WTC11 (cell line): ENCODE measurements around the gene FOXI1.

Experiments used
- CREB1 ChIP-seq: sonication (generic); formaldehyde crosslinking; IDR thresholded peaks from 2 replicates; pipeline ENCODE4 v1.8.0; 2023; ENCODE audit warnings: mild to moderate bottlenecking, missing genetic modification reagents
- CTCF ChIP-seq: fragments of 200-600 bp; IDR thresholded peaks from 2 replicates; pipeline ENCODE4 v1.8.0; 2022; ENCODE audit warnings: antibody characterized with exemption
- E2F1 ChIP-seq: sonication (generic); formaldehyde crosslinking; IDR thresholded peaks from 2 replicates; pipeline ENCODE4 v1.8.0; 2022; ENCODE audit warnings: mild to moderate bottlenecking, missing genetic modification reagents
- E2F4 ChIP-seq: sonication (generic); formaldehyde crosslinking; IDR thresholded peaks from 2 replicates; pipeline ENCODE4 v1.8.1; 2022; ENCODE audit warnings: low read depth, mild to moderate bottlenecking, moderate library complexity, missing genetic modification reagents, borderline replicate concordance
- ZNF671 ChIP-seq: fragments of 250-450 bp; sonication (Bioruptor Pico); IDR thresholded peaks from 2 replicates; pipeline ENCODE4 v1.8.0; 2021; ENCODE audit warnings: mild to moderate bottlenecking

GRCh38 chr5:170135796-170136490 is 30.2 kb downstream of the FOXI1 start:
- no peak for TF ChIP-seq E2F1 (CRISPR knock-in tag)
- no peak for TF ChIP-seq ZNF671 (CRISPR knock-in tag)
- TF ChIP-seq CTCF: no peak
- no peak for TF ChIP-seq E2F4 (CRISPR knock-in tag)
- no peak for TF ChIP-seq CREB1 (CRISPR knock-in tag)
